ENCODE data around the gene GRB14.
"Not testable (repeated sequence)": the region's sequence is repeated elsewhere in the genome, so short reads cannot be mapped to it uniquely, and the experiment has no call there.

GRB14 gene

GRCh38 chr2:164479460-164479859 lies 141.8 kb downstream of the GRB14 start:
- no peak for DNase-seq

GRCh38 chr2:164478205-164478604 lies 143.1 kb downstream of the GRB14 start:
- DNase-seq, result no peak

GRCh38 chr2:164474873-164475272 lies 146.4 kb downstream of the GRB14 start:
- DNase-seq, result no peak

- no peak for DNase-seq
Measured at GRCh38 chr2:164473021-164473420, 148.3 kb downstream of the GRB14 start.

GRCh38 chr2:164465047-164465446 lies 156.2 kb downstream of the GRB14 start:
- DNase-seq, result not testable (repeated sequence)

- no peak for DNase-seq
Measured at GRCh38 chr2:164464376-164464775, 156.9 kb downstream of the GRB14 start.

GRCh38 chr2:164458792-164459191 lies 162.5 kb downstream of the GRB14 start:
- DNase-seq, result no peak

GRCh38 chr2:164457271-164457670 lies 164.0 kb downstream of the GRB14 start:
- no peak for DNase-seq

- no peak for DNase-seq
Measured at GRCh38 chr2:164456619-164457018, 164.7 kb downstream of the GRB14 start.

GRCh38 chr2:164453656-164454305 lies 167.5 kb downstream of the GRB14 start:
- DNase-seq, result no peak

- no peak for DNase-seq
Measured at GRCh38 chr2:164450278-164450677, 171.0 kb downstream of the GRB14 start.

GRCh38 chr2:164449706-164450105 lies 171.6 kb downstream of the GRB14 start:
- DNase-seq, result no peak

- no peak for DNase-seq
Measured at GRCh38 chr2:164447660-164448059, 173.6 kb downstream of the GRB14 start.
